ENCODE measurements around the gene PFDN6.
A peak's percentile ranks its signal among the peaks of the same experiment; 100 is the strongest.

- TF ChIP-seq CTCF (IDR thresholded peaks at IDR 0.05) (peak; percentile 11 to 67 (median 41)), EP300 (IDR thresholded peaks at IDR 0.05; ENCODE audit: low read depth) (no peak), POLR2A (IDR thresholded peaks at IDR 0.05) (no peak), POLR2AphosphoS5 (IDR thresholded peaks at IDR 0.05) (no peak)
Measured at GRCh38 chr6:33279971-33280511, 9.4 kb upstream of the PFDN6 start.
